ENCODE measurements around the gene PDGFC.

DNA sequence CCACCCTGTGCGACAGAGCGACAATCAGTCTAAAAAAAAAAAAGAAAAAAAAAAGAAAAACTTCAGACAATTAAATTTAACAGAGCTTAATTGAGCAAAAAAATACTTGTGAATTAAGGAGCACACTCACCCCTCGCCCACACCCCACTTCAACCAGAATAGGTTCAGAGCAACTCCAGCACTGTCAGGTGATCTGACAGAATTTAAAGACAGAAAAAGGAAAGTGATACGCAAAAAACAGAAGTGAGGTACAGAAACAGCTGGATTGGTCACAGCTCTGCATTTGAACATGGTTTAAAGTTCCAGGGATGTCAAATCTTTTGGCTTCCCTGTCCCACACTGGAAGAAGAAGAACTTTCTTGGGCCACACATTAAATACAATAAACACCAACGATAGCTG is 174.4 kb downstream of the PDGFC start:
- TF ChIP-seq CTCF (IDR thresholded peaks at IDR 0.05) (no peak), EP300 (IDR thresholded peaks at IDR 0.05) (no peak)
